Panc1 (cell line): Measurements from ENCODE around the gene DHPS.

Source experiments
- SIN3A ChIP-seq: IDR thresholded peaks from 2 replicates; pipeline ENCODE4 v1.6.1; 2012; ENCODE audit warnings: low read depth, mild to moderate bottlenecking, low read length, moderate library complexity, borderline replicate concordance; ENCODE audit not compliant: insufficient read depth
- TF ChIP-seq, protein P1 (sequence below): fragments of 450-650 bp; IDR thresholded peaks from 2 replicates; pipeline ENCODE4 v1.5.1; 2017; ENCODE audit warnings: mild to moderate bottlenecking

DNA sequence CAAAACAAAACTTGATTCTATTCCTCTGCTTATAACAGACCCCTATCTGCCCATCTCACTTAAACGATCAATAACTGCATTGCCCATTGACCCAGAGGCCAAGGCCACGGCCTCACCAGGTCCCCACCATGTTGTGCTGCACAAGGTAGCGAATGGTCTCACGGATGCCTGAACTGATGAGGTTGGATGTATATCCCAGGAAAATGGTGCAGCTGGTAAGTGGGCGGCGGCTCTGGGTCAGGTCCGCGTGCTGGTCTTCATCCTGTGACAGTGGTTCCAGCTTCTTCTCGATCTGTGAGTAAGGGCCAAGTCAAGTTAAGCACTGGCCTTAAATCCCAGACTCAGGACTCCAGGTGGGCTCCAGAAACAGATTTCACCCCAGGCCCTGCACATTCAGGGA is 1.6 kb downstream of the DHPS start:
- TF ChIP-seq, protein P1, sequence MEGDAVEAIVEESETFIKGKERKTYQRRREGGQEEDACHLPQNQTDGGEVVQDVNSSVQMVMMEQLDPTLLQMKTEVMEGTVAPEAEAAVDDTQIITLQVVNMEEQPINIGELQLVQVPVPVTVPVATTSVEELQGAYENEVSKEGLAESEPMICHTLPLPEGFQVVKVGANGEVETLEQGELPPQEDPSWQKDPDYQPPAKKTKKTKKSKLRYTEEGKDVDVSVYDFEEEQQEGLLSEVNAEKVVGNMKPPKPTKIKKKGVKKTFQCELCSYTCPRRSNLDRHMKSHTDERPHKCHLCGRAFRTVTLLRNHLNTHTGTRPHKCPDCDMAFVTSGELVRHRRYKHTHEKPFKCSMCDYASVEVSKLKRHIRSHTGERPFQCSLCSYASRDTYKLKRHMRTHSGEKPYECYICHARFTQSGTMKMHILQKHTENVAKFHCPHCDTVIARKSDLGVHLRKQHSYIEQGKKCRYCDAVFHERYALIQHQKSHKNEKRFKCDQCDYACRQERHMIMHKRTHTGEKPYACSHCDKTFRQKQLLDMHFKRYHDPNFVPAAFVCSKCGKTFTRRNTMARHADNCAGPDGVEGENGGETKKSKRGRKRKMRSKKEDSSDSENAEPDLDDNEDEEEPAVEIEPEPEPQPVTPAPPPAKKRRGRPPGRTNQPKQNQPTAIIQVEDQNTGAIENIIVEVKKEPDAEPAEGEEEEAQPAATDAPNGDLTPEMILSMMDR, result no peak
- TF ChIP-seq SIN3A, result no peak
